ENCODE data around the gene C5AR2. TPM values are rescaled to one million over a fixed set of nuclear protein-coding genes. Genes with fewer than 3 reads are reported as not detected.
"Not testable (repeated sequence)": the region's sequence is repeated elsewhere in the genome, so short reads cannot be mapped to it uniquely, and the experiment has no call there.

The C5AR2 gene
- total RNA-seq, 1 experiment from 2014 or later = 0.12 TPM

- no peak for DNase-seq (ENCODE audit: low read depth)
Measured at GRCh38 chr19:47362321-47362720, 30.3 kb downstream of the C5AR2 start.

GRCh38 chr19:47363758-47364531, 32.0 kb downstream of the C5AR2 start:
- peak; percentile 69 for DNase-seq (ENCODE audit: low read depth)

GRCh38 chr19:47365455-47365854, 33.5 kb downstream of the C5AR2 start:
- DNase-seq (ENCODE audit: low read depth) = not testable (repeated sequence)

- DNase-seq (ENCODE audit: low read depth) = peak; percentile 52
Measured at GRCh38 chr19:47370045-47370611, 38.2 kb downstream of the C5AR2 start.

GRCh38 chr19:47371261-47371660, 39.3 kb downstream of the C5AR2 start:
- no peak for DNase-seq (ENCODE audit: low read depth)

GRCh38 chr19:47372603-47373002, 40.6 kb downstream of the C5AR2 start:
- DNase-seq (ENCODE audit: low read depth) = no peak

GRCh38 chr19:47373246-47374240, 41.6 kb downstream of the C5AR2 start:
- DNase-seq (ENCODE audit: low read depth) = no peak

- DNase-seq (ENCODE audit: low read depth) = no peak
Measured at GRCh38 chr19:47374876-47375693, 43.1 kb downstream of the C5AR2 start.

GRCh38 chr19:47375694-47376588, 44.0 kb downstream of the C5AR2 start:
- DNase-seq (ENCODE audit: low read depth) = no peak

GRCh38 chr19:47376589-47377144, 44.7 kb downstream of the C5AR2 start:
- DNase-seq (ENCODE audit: low read depth) = no peak

GRCh38 chr19:47377208-47377701, 45.3 kb downstream of the C5AR2 start:
- DNase-seq (ENCODE audit: low read depth) = no peak

GRCh38 chr19:47377801-47378200, 45.8 kb downstream of the C5AR2 start:
- no peak for DNase-seq (ENCODE audit: low read depth)

GRCh38 chr19:47378246-47378645, 46.3 kb downstream of the C5AR2 start:
- no peak for DNase-seq (ENCODE audit: low read depth)

GRCh38 chr19:47379381-47379938, 47.5 kb downstream of the C5AR2 start:
- DNase-seq (ENCODE audit: low read depth) = no peak

- no peak for DNase-seq (ENCODE audit: low read depth)
Measured at GRCh38 chr19:47380559-47380958, 48.6 kb downstream of the C5AR2 start.

- no peak for DNase-seq (ENCODE audit: low read depth)
Measured at GRCh38 chr19:47381121-47381520, 49.1 kb downstream of the C5AR2 start.

- DNase-seq (ENCODE audit: low read depth) = no peak
Measured at GRCh38 chr19:47381653-47382279, 49.8 kb downstream of the C5AR2 start.

- DNase-seq (ENCODE audit: low read depth) = not testable (repeated sequence)
Measured at GRCh38 chr19:47383890-47384289, 51.9 kb downstream of the C5AR2 start.

GRCh38 chr19:47384533-47384932, 52.6 kb downstream of the C5AR2 start:
- DNase-seq (ENCODE audit: low read depth) = not testable (repeated sequence)

Data from RPMI7951 (cell line).